ENCODE results near the gene PRSS27.

The PRSS27 gene

DNA sequence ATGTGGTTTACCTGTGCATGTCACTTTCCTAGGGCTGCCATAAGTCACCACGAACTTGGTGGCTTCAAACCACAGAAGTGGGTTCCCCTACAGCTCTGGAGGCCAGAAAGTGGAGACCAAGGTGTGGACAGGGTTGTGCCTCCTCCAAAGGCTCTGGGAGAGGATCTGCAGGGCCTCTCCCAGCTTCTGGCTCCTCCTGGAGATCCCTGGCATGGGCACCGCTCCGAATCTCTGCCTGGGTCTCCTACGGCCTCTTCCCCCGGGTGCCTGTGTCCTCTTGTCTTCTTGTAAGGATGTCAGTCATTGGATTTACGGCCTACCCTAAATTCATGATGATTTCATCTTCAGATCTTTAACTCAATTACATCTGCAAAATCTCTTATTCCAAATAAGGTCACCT, 29.9 kb upstream of the PRSS27 start:
- DNase-seq = no peak

DNA sequence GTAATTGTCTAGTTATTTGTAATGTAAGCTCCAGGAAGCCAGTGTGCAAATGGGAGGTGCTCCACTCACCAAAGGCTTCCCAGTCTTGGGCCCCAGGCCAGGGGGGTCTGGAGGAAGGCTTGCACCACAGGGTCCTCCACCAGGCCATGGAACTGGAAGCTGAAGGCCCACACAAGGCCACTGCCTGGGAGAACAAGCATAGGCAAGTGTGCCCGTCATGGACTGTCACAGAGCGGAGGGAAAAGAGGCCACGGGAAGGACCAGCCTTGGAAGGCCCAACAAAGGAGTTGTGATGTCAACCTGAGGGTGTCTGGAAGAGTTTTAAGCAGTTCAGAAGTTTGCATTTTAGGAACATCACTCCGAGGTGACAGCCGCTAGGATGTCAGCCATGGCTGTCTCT, 29.5 kb upstream of the PRSS27 start:
- DNase-seq = no peak

DNA sequence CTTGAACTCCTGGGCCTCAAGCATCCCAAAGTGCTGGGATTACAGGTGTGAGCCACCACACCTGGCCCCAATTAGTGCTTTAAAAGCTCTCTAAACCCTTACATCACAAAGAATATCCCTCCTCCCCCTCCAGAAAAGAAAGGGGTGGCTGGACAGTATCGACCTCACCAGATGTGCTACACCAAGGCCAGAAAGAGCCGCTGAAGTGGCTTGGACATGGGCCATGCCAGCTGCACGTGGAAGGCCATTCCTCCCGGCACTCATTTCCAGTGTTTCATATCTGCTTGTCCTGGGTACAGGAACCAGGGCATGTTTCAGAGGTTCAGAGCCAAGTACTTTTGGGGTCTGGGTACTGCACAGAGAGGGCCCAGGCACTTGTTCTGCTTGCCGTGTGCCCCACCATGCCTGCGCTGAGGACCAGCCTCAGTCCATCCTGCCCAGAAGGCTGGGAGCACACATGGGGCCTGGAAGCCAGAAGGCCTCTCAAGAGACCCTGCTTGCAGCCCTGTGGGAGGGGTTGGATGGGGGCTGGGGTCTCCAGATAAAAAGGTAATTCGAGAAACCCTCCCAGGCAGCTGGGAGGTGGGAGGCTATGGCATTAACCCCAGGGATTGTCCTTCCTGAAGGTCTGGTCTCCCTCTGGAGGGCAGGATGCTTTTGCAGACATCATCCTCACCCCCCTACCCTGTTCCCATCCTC, 28.9 kb upstream of the PRSS27 start:
- no peak for DNase-seq

- DNase-seq = no peak
Measured at GRCh38 chr16:2745961-2746360, 25.9 kb upstream of the PRSS27 start.

DNA sequence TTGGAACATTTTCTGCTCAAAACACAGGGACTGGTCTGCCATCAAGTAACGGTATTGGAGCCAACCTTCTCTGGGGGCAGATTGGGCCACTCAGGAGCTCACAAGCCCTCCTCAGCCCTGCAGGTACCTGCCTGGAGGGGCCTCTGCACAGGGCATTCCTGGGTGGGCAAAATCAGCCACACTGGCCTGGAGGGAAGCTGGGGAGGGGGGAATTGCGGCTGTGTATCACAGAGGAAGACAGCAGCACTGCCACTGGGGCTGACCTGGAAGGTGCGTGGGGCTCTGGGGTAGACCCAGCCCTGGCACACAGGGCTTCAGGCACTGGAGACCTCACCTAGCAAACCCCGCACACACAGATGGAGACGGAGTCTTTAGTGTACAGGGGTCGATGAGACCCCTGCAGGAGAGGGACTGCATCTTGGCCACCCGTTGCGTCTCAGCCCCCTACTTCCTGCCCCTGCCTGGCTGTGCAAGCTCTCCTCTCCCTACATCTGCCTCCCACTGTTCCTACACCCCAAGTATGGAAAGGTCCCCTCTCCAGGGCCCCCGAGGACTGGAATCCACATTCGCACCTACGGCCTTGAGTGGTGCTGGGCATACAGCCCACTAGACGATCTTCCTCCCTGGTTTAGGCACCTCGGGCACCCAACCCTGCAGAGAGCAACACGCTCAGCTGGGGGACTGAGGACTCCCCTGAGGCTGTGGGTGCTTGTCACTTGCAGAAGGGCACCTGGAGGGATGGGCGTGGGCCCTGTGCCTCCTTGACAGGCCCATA, 25.3 kb upstream of the PRSS27 start:
- DNase-seq = no peak

GRCh38 chr16:2744711-2745110, 24.7 kb upstream of the PRSS27 start:
- no peak for DNase-seq

DNA sequence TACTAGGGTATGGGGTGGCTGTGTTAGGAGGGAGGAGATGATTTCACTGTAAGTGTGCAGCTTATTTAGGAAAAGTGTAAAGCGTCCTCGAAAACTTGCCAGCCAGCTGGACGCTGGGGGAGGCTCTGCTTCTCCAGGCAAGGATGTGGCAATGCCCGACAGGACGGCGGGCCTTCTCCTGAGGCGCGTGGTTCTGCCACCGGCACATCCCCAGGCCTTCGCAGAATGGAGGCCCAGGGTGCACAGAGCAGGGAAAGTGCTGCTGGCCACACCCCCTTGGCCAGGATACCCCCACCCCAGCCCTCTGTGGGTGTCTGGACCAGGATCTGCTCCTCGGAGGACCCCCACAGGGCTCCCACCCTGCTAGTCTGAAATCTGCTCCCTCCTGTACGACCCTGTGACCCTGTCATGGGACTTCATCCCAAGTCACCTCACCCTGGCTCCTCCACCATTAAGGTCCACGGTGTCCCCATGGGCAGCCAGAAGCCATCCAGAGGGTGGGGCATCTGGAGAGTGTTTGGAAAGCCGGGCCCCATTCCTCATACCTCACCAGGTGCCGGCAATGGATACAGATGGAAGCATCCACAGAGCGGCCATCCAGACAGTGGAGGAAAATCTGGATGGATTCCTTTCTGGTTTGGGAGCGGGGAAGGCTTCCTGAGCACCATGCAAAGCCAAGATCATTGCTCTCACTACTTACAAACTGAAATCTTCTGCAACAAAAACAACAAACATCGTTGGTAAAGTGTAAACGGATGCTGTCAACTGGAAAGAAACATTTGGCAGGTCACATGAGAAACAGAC, 23.2 kb upstream of the PRSS27 start:
- no peak for DNase-seq

GRCh38 chr16:2742323-2743006, 22.4 kb upstream of the PRSS27 start:
- no peak for DNase-seq

DNA sequence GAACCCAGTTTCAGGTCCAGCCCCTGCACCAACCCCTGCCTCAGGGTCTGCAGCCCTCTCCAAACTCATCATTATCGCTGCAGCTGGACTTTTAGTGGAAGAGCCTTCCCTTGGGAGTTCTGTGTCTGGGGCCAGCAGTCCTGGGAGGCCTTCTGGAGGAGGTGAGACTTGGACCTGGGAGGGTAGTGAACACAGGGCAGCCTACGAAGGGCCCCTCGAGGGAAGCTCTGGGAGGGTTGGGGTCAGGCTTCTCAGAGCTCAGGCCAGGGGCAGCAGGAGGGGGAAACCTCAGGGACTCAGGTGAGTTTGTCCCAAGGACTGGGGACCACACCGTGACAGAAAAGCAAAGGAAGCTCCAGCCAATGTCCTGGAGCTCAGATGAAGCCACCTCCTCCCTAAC, 21.1 kb upstream of the PRSS27 start:
- DNase-seq = no peak

- DNase-seq = no peak
Measured at GRCh38 chr16:2740476-2740875, 20.5 kb upstream of the PRSS27 start.

GRCh38 chr16:2739625-2740430, 19.8 kb upstream of the PRSS27 start:
- DNase-seq = no peak

- DNase-seq = no peak
Measured at GRCh38 chr16:2738615-2739014, 18.6 kb upstream of the PRSS27 start.

GRCh38 chr16:2737895-2738418, 17.9 kb upstream of the PRSS27 start:
- no peak for DNase-seq

DNA sequence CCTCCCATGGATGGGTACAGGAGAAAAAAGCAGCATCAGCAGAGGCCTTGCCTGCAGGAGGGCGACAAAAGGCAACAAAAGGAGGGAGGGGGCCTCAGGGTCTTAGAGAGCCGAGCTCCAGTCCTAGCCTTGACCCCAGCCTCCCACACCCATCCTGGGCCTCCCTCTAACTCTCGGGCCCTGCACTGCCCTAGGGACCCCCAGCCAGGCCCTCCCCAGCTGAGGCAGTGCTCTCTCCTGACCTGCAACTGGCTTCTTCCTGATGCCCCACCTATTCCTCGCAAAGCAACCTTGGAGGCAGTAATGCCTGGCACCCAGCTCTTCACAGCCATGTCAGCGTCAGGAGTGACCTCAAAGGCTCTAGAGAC, 17.2 kb upstream of the PRSS27 start:
- DNase-seq = no peak

DNA sequence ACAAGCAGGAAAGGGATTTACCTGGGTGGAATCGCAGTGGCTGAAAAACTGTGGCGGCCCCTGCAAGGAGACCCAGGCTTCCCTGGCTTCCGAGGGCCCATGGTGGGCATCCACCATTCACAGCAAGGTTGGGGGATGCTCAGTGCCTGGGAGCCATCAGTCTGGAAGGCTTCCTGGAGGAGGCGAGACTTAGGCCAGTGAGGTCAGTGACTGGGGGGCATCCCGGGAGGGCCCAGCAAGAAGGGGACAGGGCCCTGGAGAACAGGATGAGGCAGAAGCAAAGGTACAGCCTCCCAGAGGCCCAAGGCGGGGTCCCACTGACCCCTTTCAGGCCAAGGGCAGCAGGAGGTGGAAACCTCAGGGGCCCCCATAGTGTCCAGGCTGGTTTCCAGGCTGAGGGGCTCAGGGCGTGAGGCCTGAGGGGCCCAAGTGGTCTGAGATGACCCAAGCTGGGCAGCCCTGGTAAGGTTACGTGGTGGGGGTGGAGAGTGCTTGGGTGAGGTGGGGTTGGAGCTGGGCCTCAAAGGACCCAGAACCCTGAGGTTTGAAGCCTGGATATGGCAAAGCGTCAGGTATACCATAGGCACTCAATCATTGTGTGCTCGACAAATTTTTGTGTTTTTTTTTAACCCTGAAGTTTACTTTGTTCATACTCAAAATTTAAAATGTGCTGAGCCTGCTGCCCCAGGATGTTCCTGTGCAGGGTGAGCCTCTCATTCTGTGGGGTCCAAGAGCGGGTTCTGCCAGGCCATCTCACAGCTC, 16.6 kb upstream of the PRSS27 start:
- DNase-seq = no peak

GRCh38 chr16:2734844-2735515, 15.0 kb upstream of the PRSS27 start:
- DNase-seq = no peak

DNA sequence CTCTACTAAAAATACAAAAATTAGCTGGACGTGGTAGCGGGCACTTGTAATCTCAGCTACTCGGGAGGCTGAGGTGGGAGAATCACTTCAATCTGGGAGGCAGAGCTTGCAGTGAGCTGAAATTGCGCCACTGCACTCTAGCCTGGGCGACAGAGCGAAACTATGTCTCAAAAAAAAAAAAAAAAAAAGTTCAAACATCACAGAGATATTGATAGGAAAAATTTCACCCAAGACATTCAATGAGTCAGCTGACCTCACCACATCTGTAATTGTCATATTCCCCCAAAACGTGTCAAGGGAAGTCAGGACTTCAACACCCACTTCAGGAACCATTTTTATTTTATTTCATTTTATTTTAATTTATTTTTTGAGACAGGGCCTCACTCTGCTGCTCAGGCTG, 8.0 kb upstream of the PRSS27 start:
- DNase-seq = no peak

DNA sequence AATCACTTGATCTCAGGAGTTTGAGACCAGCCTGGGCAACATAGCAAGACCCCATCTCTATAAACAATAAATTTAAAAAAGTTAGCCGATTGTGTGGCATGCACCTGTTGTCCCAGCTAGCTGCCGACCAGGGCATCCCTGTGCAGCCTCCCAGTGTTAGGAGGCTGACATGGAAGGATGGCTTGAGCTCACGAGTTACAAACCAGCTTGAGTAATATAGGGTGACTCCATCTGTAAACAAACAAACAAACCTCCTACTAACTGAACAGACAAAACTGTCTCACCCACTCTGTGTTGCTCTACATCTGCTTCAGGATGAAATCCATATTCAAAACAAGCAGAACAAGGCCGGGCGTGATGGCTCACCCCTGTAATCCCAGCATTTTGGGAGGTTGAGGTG, 6.9 kb upstream of the PRSS27 start:
- no peak for DNase-seq

- DNase-seq = no peak
Measured at GRCh38 chr16:2724816-2725348, 4.9 kb upstream of the PRSS27 start.

DNA sequence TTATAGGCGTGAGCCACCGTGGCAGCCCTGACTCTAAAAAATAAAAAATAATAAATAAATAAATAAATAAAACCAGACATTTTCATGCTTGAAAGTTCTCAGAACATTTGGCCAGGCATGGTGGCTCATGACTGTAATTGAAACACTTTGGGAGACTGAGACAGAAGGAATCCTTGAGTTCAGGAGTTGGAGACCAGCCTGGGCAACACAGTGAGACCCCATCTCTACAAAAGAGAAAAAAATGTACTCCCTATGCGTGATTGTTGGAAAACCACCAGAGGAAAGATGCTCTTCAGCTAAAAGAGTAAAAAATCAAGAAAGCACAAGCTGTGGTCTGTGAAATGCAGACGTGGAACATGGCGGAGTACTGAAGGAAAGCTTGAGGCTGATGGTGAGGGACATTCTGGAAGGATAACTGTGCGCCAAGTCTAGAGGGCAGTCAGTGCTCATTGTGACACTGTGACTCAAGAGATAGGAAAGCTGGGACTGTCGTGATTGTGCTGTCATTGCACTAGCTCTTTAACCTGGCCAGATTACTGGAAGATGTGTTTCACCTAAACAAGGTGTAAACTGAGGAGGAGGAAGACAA, 4.2 kb upstream of the PRSS27 start:
- DNase-seq = no peak
